Activated B cell treated with CpG ODN at 0.5 μM for 24 hours (primary cell): ENCODE data around the gene LDLR. TPM values are rescaled to one million over a fixed set of nuclear protein-coding genes. Genes with fewer than 3 reads are reported as not detected.

ENCODE experiments used
- ATAC-seq: fragments of 200-7000 bp; cut with Tn5 transposase; one replicate; pipeline ENCODE4 v1.10.0; 2021; ENCODE audit warnings: low read depth, mild to moderate bottlenecking, moderate library complexity
- CTCF ChIA-PET: fragments of 350-600 bp; sonication (Branson Sonifier 250); formaldehyde crosslinking; loops from one replicate; lab custom pipeline; 2021; ENCODE audit warnings: antibody characterized with exemption; lab: Charles Lee
- POLR2A ChIA-PET: fragments of 350-600 bp; sonication (Branson Sonifier 250); formaldehyde crosslinking; loops from one replicate; lab custom pipeline; 2021; ENCODE audit warnings: antibody characterized with exemption; lab: Charles Lee
- DNase-seq: peaks from one replicate; pipeline ENCODE4 v3.0.0; 2022
- H3K27ac Mint-ChIP-seq: one replicate; pipeline ENCODE4 v1.8.0; 2020; ENCODE audit warnings: mixed read lengths
- H3K27me3 Mint-ChIP-seq: one replicate; pipeline ENCODE4 v1.8.0; 2021; ENCODE audit warnings: mixed read lengths
- H3K36me3 Mint-ChIP-seq: one replicate; pipeline ENCODE4 v1.8.0; 2021; ENCODE audit warnings: low read depth, mixed read lengths
- H3K4me1 Mint-ChIP-seq: one replicate; pipeline ENCODE4 v1.8.0; 2021; ENCODE audit warnings: mixed read lengths
- H3K4me3 Mint-ChIP-seq: one replicate; pipeline ENCODE4 v1.8.0; 2020; ENCODE audit warnings: mild to moderate bottlenecking, mixed read lengths
- H3K9me3 Mint-ChIP-seq: one replicate; pipeline ENCODE4 v1.8.0; 2020; ENCODE audit warnings: mixed read lengths
- intact Hi-C: fragments of 100-400 bp; cut with micrococcal nuclease; formaldehyde crosslinking; loops from one replicate; pipeline ENCODE4 v1.15.1; 2024
- total RNA-seq: library from RNA; stranded (reverse); gene quantifications from 2 replicates; pipeline ENCODE4 v1.2.3, GENCODE V29; 2022
- TF ChIP-seq, protein P1 (sequence below): fragments of 200-600 bp; IDR thresholded peaks from one replicate; pipeline ENCODE4 v1.8.0; 2022; ENCODE audit warnings: antibody characterized with exemption, mild to moderate bottlenecking

LDLR gene
- total RNA-seq, 1 donor from 2014 or later: 20.9 TPM

DNA sequence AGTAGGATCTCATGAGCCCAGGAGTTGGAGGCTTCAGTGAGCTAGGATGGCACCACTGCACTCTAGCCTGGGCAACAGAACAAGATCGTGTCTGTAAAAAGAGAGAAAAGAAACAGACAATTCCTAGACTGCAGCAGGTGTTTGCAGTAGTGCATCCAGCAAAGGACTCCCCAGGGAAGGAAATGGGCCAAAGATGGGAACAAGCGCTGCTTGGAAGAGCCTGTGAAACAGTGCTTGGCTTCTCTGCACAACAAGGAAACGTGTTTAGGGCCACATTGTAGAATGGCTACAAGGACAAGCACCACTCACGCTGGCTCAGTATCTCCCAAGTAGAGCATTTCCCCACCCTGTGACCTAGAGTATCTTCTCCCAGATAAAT, 35.5 kb upstream of the LDLR start:
- Mint-ChIP-seq H3K9me3 (no peaks in the 10 kb centered on the region), H3K4me1 (peaks cover 52% of the 10 kb centered on the region), H3K4me3 (no peak overlapping the region), H3K27me3 (peaks cover 6% of the 10 kb centered on the region), H3K27ac (no peak overlapping the region), H3K36me3 (peaks cover 16% of the 10 kb centered on the region)
- DNase-seq: no peak
- ATAC-seq: no peak
- intact Hi-C loops: no loop called here
- ChIA-PET CTCF (interaction anchor here (0.6 to 0.8 kb wide), 2 partner anchors 18 to 37 kb away, joined by 3 read pairs; no protein-coding TSS in a partner anchor), POLR2A (no interaction called here)
- TF ChIP-seq, protein P1, sequence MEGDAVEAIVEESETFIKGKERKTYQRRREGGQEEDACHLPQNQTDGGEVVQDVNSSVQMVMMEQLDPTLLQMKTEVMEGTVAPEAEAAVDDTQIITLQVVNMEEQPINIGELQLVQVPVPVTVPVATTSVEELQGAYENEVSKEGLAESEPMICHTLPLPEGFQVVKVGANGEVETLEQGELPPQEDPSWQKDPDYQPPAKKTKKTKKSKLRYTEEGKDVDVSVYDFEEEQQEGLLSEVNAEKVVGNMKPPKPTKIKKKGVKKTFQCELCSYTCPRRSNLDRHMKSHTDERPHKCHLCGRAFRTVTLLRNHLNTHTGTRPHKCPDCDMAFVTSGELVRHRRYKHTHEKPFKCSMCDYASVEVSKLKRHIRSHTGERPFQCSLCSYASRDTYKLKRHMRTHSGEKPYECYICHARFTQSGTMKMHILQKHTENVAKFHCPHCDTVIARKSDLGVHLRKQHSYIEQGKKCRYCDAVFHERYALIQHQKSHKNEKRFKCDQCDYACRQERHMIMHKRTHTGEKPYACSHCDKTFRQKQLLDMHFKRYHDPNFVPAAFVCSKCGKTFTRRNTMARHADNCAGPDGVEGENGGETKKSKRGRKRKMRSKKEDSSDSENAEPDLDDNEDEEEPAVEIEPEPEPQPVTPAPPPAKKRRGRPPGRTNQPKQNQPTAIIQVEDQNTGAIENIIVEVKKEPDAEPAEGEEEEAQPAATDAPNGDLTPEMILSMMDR: no peak

DNA sequence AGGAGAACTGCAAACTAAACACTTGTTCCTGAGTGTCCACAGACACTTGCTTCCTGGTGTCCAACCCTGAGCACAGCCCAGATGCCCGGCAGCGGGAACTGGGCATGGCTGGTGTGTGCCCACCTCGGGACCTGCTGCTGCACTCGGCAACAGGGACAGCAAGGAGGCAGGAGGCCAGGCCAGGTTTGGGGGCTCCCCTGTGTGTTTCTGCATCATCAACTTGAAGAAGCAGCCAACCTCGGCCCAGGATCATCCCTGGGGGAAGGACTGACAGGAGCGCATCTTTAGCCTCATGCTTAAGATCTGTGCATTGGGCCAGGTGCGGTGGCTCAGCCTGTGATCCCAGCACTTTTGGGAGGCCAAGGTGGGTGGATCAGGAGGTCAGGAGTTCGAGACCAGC, 35.1 kb upstream of the LDLR start:
- POLR2A ChIA-PET: no interaction called here

DNA sequence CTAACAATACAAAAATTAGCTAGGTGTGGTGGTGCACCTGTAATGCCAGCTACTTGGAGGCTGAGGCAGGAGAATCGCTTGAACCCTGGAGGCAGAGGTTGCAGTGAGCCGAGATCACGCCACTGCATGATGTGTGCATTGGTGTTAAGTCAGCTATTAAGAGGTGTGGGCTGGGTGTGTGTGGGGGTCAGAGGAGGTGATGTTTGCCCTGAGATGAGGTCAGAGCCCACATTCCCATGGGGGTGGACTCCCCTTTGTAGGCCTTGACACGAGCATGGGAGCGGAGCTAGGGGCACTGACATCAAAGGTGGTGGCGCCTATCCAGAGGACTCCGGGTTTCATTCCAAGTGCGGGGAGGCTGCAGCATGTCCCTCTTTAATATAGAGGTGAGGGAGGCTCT, 34.6 kb upstream of the LDLR start:
- no peaks in the 10 kb centered on the region for H3K9me3 Mint-ChIP-seq
- H3K4me1 Mint-ChIP-seq: peaks cover 44% of the 10 kb centered on the region
- POLR2A ChIA-PET: no interaction called here
- ATAC-seq: no peak
- intact Hi-C loops: no loop called here
- no peak for DNase-seq
- H3K4me3 Mint-ChIP-seq: no peak overlapping the region
- peaks cover 21% of the 10 kb centered on the region for H3K36me3 Mint-ChIP-seq
- no peak overlapping the region for H3K27ac Mint-ChIP-seq
- CTCF ChIA-PET: interaction anchor here (0.6 kb wide), 1 partner anchor 36 kb away, joined by 3 read pairs; no protein-coding TSS in a partner anchor
- TF ChIP-seq, protein P1: no peak
- H3K27me3 Mint-ChIP-seq: peaks cover 6% of the 10 kb centered on the region

More for the DNA sequence above, 35.1 kb upstream of the LDLR start:
- H3K27ac Mint-ChIP-seq: no peak overlapping the region
- H3K4me3 Mint-ChIP-seq: no peak overlapping the region
- CTCF ChIA-PET: interaction anchor here (0.6 kb wide), 1 partner anchor 37 kb away, joined by 3 read pairs; no protein-coding TSS in a partner anchor
- ATAC-seq: no peak
- peaks cover 48% of the 10 kb centered on the region for H3K4me1 Mint-ChIP-seq
- DNase-seq: no peak
- TF ChIP-seq, protein P1: no peak
- peaks cover 18% of the 10 kb centered on the region for H3K36me3 Mint-ChIP-seq
- peaks cover 6% of the 10 kb centered on the region for H3K27me3 Mint-ChIP-seq
- no peaks in the 10 kb centered on the region for H3K9me3 Mint-ChIP-seq
- intact Hi-C loops: no loop called here

DNA sequence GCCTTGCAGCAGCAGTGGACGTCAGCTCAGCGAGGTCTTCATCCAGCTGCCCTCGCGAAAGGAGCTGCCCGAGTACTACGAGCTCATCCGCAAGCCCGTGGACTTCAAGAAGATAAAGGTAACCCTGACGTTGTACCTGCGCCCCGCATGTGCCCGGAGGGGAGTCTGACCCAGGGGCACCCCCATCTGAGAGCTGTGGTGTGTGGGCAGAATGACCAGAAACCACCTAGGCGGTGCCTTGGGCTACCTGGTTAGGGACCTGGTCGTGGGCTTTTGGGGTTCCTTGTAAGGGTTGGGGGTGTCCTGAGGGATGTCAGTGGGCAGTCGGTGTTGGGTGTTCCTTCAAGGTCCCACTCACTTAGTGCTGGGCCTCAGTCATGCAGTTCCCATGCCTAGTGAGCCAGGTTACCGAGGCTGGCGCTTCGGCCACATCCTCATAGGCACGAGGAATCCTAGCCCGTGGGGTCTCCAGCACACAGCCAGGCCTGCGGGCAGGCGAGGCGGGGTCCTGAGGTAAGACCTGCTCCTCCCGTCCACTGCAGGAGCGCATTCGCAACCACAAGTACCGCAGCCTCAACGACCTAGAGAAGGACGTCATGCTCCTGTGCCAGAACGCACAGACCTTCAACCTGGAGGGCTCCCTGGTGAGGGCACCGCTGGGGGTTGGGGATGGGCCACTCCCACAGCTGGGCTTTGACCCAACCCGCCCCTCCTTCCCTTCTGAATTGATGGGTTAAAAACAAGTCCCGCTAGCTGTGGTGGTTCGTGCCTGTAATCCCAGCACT, 30.8 kb upstream of the LDLR start:
- peaks cover 4% of the 10 kb centered on the region for H3K27me3 Mint-ChIP-seq
- no peak overlapping the region for H3K27ac Mint-ChIP-seq
- CTCF ChIA-PET: no interaction called here
- no peak overlapping the region for H3K4me3 Mint-ChIP-seq
- peaks cover 6% of the 10 kb centered on the region for H3K4me1 Mint-ChIP-seq
- intact Hi-C loops: no loop called here
- no peak for DNase-seq
- TF ChIP-seq, protein P1: no peak
- no peak for ATAC-seq
- POLR2A ChIA-PET: no interaction called here
- no peaks in the 10 kb centered on the region for H3K9me3 Mint-ChIP-seq
- peaks cover 46% of the 10 kb centered on the region for H3K36me3 Mint-ChIP-seq

DNA sequence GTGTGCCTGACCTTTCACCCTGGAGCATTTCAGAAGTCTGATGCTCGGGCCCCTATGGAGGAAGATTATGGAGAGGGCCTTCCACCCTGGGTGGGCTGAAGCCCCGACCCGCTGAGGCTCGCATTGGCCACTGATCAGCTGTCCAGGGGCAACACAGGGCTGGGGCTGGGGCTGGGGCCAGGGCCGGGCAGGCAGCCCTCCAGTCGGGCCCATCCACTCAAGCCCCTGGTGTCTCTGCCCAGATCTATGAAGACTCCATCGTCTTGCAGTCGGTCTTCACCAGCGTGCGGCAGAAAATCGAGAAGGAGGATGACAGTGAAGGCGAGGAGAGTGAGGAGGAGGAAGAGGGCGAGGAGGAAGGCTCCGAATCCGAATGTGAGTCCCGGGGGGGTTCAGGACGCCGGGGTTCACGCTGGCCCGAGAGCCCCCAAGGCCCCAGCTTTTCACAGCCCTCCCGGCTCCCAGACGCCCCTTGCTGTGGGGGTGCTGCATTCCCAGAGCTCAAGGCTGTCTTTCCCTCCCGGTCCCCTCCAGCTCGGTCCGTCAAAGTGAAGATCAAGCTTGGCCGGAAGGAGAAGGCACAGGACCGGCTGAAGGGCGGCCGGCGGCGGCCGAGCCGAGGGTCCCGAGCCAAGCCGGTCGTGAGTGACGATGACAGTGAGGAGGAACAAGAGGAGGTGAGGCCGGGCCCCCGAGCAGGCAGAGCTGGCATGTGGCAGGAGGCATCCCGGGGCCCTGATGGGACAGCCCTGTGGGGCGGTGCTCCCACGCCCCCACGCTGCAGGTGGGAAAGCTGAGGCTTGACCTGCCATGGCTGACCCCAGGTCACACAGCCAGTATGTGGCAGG, 29.5 kb upstream of the LDLR start:
- intact Hi-C loops: no loop called here
- ATAC-seq (no peak), DNase-seq (no peak)
- H3K27me3 Mint-ChIP-seq: peaks cover under 1% of the 10 kb centered on the region
- no peaks in the 10 kb centered on the region for H3K9me3 Mint-ChIP-seq
- no peak overlapping the region for H3K27ac Mint-ChIP-seq
- H3K4me1 Mint-ChIP-seq: peaks cover under 1% of the 10 kb centered on the region
- no peak overlapping the region for H3K4me3 Mint-ChIP-seq
- H3K36me3 Mint-ChIP-seq: peaks cover 48% of the 10 kb centered on the region
- ChIA-PET POLR2A (interaction anchor here (0.6 kb wide), 1 partner anchor 27 kb away, joined by 3 read pairs; no protein-coding TSS in a partner anchor), CTCF (no interaction called here)
- TF ChIP-seq, protein P1: no peak
